Prostate gland (tissue), 2 donors: ENCODE results near the gene MAPK9.

ENCODE experiments used
- POLR2A ChIP-seq: fragments of 450-650 bp; IDR thresholded peaks from one replicate; pipeline ENCODE4 v1.6.1; 2016; ENCODE audit warnings: antibody characterized with exemption, mild to moderate bottlenecking
- POLR2AphosphoS5 ChIP-seq: sonication (generic); formaldehyde crosslinking; IDR thresholded peaks from one replicate; pipeline ENCODE4 v1.6.1; 2017; ENCODE audit warnings: antibody characterized with exemption
- TF ChIP-seq, protein P1 (sequence below), 4 experiments: fragments of 200-600 bp in 2 of 4; fragments of 450-650 bp in 2 of 4; sonication (generic) in 2 of 4; IDR thresholded peaks; 1 replicate in 3 of 4; 2 replicates in 1 of 4; pipeline ENCODE4 v1.5.1; 2016 to 2019; ENCODE audit warnings: antibody characterized with exemption in 4 of 4, mild to moderate bottlenecking in 2 of 4, moderate library complexity in 2 of 4

DNA sequence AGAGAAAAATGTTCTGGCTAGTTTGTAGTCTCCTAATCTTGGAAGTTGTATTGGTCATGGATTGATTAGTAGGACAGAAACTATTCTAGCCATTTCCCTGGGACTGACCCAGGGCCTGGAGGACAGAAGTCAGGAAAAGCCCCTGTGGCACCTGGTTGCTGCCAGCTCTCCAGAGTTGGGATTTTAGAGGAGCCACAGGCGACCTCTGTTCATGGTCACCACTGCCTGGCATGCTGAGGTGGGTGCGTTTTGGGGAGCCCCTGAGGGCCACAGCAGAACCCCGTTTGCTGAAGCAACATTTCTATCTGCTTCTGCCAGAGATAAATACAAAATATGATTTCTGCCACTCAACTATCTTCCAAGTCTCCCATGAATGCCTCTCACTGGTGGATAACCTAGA is 7.6 kb upstream of the MAPK9 start:
- TF ChIP-seq POLR2A (no peak), POLR2AphosphoS5 (no peak)
- TF ChIP-seq, protein P1, sequence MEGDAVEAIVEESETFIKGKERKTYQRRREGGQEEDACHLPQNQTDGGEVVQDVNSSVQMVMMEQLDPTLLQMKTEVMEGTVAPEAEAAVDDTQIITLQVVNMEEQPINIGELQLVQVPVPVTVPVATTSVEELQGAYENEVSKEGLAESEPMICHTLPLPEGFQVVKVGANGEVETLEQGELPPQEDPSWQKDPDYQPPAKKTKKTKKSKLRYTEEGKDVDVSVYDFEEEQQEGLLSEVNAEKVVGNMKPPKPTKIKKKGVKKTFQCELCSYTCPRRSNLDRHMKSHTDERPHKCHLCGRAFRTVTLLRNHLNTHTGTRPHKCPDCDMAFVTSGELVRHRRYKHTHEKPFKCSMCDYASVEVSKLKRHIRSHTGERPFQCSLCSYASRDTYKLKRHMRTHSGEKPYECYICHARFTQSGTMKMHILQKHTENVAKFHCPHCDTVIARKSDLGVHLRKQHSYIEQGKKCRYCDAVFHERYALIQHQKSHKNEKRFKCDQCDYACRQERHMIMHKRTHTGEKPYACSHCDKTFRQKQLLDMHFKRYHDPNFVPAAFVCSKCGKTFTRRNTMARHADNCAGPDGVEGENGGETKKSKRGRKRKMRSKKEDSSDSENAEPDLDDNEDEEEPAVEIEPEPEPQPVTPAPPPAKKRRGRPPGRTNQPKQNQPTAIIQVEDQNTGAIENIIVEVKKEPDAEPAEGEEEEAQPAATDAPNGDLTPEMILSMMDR (IDR thresholded peaks at IDR 0.05) = no peak
